H1 (cell line): Measurements from ENCODE around the gene OR11H7. TPM values are rescaled to one million over a fixed set of nuclear protein-coding genes. Genes with fewer than 3 reads are reported as not detected.

ENCODE experiments used
- CTCF ChIA-PET: fragments of 300-600 bp; sonication (Branson Sonifier 250); formaldehyde crosslinking; loops from one replicate; lab custom pipeline; 2021; ENCODE audit not compliant: partially characterized antibody; lab: Charles Lee
- POLR2A ChIA-PET: fragments of 300-600 bp; sonication (Branson Sonifier 250); formaldehyde crosslinking; loops from one replicate; lab custom pipeline; 2021; ENCODE audit warnings: inconsistent platforms; ENCODE audit not compliant: partially characterized antibody; lab: Charles Lee
- DNase-seq, 2 experiments: peaks; one replicate each; pipeline versions ENCODE4 v3.0.0 to v3.0.0-alpha.2; 2010 to 2022; ENCODE audit warnings: low spot score in 2 of 2, low read depth in 1 of 2, mixed read lengths in 1 of 2
- FAIRE-seq: peaks from 2 replicates; lab custom pipeline; 2011; peaks lifted over from hg19 to GRCh38; lab: Jason Lieb, UNC
- H2AFZ ChIP-seq: 2 replicates; pipeline ENCODE4 v1.8.1; 2012; ENCODE audit warnings: low read length, inconsistent platforms
- H2AK5ac ChIP-seq: 2 replicates; pipeline ENCODE4 v1.6.1; 2013; ENCODE audit warnings: low read depth, low read length
- H2BK120ac ChIP-seq: replicated peaks from 2 replicates; pipeline ENCODE3; 2013; ENCODE audit warnings: low read depth, low read length, inconsistent platforms
- H2BK12ac ChIP-seq: 2 replicates; pipeline ENCODE4 v1.6.1; 2013; ENCODE audit warnings: low read depth, low read length
- H2BK15ac ChIP-seq: 2 replicates; pipeline ENCODE4 v1.6.1; 2013; ENCODE audit warnings: low read length
- H2BK20ac ChIP-seq: 2 replicates; pipeline ENCODE4 v1.6.1; 2013; ENCODE audit warnings: low read length
- H2BK5ac ChIP-seq: 2 replicates; pipeline ENCODE4 v1.6.1; 2013; ENCODE audit warnings: low read depth, low read length
- H3K14ac ChIP-seq: 2 replicates; pipeline ENCODE4 v1.6.1; 2013; ENCODE audit warnings: inconsistent platforms; ENCODE audit not compliant: insufficient read length
- H3K18ac ChIP-seq: 2 replicates; pipeline ENCODE4 v1.6.1; 2013; ENCODE audit warnings: low read length; ENCODE audit errors: extremely low read depth
- H3K23ac ChIP-seq: 2 replicates; pipeline ENCODE4 v1.6.1; 2013; ENCODE audit warnings: inconsistent platforms; ENCODE audit not compliant: insufficient read length
- H3K23me2 ChIP-seq: 2 replicates; pipeline ENCODE4 v1.6.1; 2013; ENCODE audit warnings: low read depth, low read length
- H3K27ac ChIP-seq: 2 replicates; pipeline ENCODE4 v1.6.1; 2011; ENCODE audit warnings: low read depth, low read length, inconsistent platforms
- H3K27me3 ChIP-seq, 4 experiments: replicated peaks in 1 of 4; 1 replicate in 1 of 4; 2 replicates in 3 of 4; pipeline versions ENCODE4 v1.6.1 to v1.8.1; 2011 to 2013; ENCODE audit warnings: low read length in 3 of 4, mild to moderate bottlenecking in 3 of 4, inconsistent platforms in 2 of 4, mixed read lengths in 2 of 4, moderate library complexity in 1 of 4; ENCODE audit not compliant: control insufficient read depth in 3 of 4, insufficient read depth in 3 of 4; ENCODE audit errors: extremely low read depth in 1 of 4
- H3K36me3 ChIP-seq, 4 experiments: 2 replicates each; pipeline versions ENCODE4 v1.6.1 to v1.8.1; 2011 to 2013; ENCODE audit warnings: mild to moderate bottlenecking in 4 of 4, low read length in 3 of 4, moderate library complexity in 2 of 4, control low read depth in 1 of 4, inconsistent platforms in 1 of 4; ENCODE audit not compliant: insufficient read depth in 4 of 4, control insufficient read depth in 2 of 4
- H3K4ac ChIP-seq: replicated peaks from 2 replicates; pipeline ENCODE3; 2013; ENCODE audit warnings: low read length, low read depth, mixed read lengths, inconsistent platforms; ENCODE audit not compliant: insufficient read length
- H3K4me1 ChIP-seq, 4 experiments: replicated peaks in 1 of 4; 1 replicate in 1 of 4; 2 replicates in 3 of 4; pipeline versions ENCODE4 v1.6.1 to v1.8.1; 2011 to 2013; ENCODE audit warnings: low read length in 3 of 4, inconsistent platforms in 2 of 4, mixed read lengths in 1 of 4; ENCODE audit not compliant: insufficient read depth in 4 of 4, control insufficient read depth in 3 of 4
- H3K4me2 ChIP-seq, 2 experiments: 2 replicates each; pipeline versions ENCODE4 v1.6.1 to v1.8.1; 2011 to 2013; ENCODE audit warnings: low read depth in 2 of 2, low read length in 2 of 2, control low read depth in 1 of 2, inconsistent platforms in 1 of 2, mild to moderate bottlenecking in 1 of 2; ENCODE audit not compliant: insufficient read depth in 1 of 2
- H3K4me3 ChIP-seq, 4 experiments: fragments of 200-600, 300-600 bp in 1 of 4; sonication (generic), shearing (Covaris generic), sonication (Bioruptor Twin) in 1 of 4; 2 replicates each; pipeline versions ENCODE4 v1.5.1 to v1.8.1; 2011 to 2016; ENCODE audit warnings: low read length in 4 of 4, low read depth in 3 of 4, control low read depth in 2 of 4, inconsistent platforms in 2 of 4, mild to moderate bottlenecking in 2 of 4, mixed read lengths in 1 of 4, moderate library complexity in 1 of 4; ENCODE audit not compliant: insufficient read depth in 2 of 4; ENCODE audit errors: extremely low read depth in 1 of 4
- H3K56ac ChIP-seq: replicated peaks from 2 replicates; pipeline ENCODE3; 2013; ENCODE audit warnings: low read depth, mild to moderate bottlenecking, mixed read lengths, low read length, inconsistent platforms; ENCODE audit not compliant: insufficient read length
- H3K79me1 ChIP-seq: 2 replicates; pipeline ENCODE4 v1.6.1; 2013; ENCODE audit warnings: low read depth, low read length, control low read depth
- H3K79me2 ChIP-seq, 2 experiments: 2 replicates each; pipeline versions ENCODE4 v1.6.1 to v1.8.1; 2012 to 2013; ENCODE audit warnings: low read length in 2 of 2, mild to moderate bottlenecking in 2 of 2, inconsistent platforms in 1 of 2; ENCODE audit not compliant: insufficient read depth in 2 of 2, control insufficient read depth in 1 of 2
- H3K9ac ChIP-seq, 4 experiments: replicated peaks in 1 of 4; 1 replicate in 1 of 4; 2 replicates in 3 of 4; pipeline versions ENCODE4 v1.6.1 to v1.8.1; 2011 to 2013; ENCODE audit warnings: low read depth in 3 of 4, low read length in 3 of 4, control low read depth in 2 of 4, mild to moderate bottlenecking in 2 of 4, moderate library complexity in 2 of 4, inconsistent platforms in 1 of 4; ENCODE audit errors: extremely low read depth in 1 of 4
- H3K9me3 ChIP-seq, 2 experiments: 2 replicates each; pipeline versions ENCODE4 v1.6.1 to v1.8.1; 2012 to 2013; ENCODE audit warnings: mild to moderate bottlenecking in 2 of 2, moderate library complexity in 2 of 2, control low read depth in 1 of 2, inconsistent platforms in 1 of 2, low read depth in 1 of 2, low read length in 1 of 2, mixed read lengths in 1 of 2; ENCODE audit not compliant: insufficient read depth in 2 of 2
- H4K20me1 ChIP-seq, 2 experiments: replicated peaks in 1 of 2; 2 replicates each; pipeline versions ENCODE3 to v1.8.1; 2011 to 2013; ENCODE audit warnings: inconsistent platforms in 2 of 2, low read length in 2 of 2, mild to moderate bottlenecking in 1 of 2; ENCODE audit not compliant: insufficient read depth in 2 of 2, control insufficient read depth in 1 of 2
- H4K5ac ChIP-seq: 2 replicates; pipeline ENCODE4 v1.6.1; 2013; ENCODE audit warnings: low read length, low read depth, mixed read lengths, inconsistent platforms; ENCODE audit not compliant: insufficient read length
- H4K8ac ChIP-seq: 2 replicates; pipeline ENCODE4 v1.8.0; 2013; ENCODE audit warnings: mild to moderate bottlenecking, moderate library complexity, low read length, inconsistent platforms; ENCODE audit not compliant: insufficient read depth; ENCODE audit errors: extremely low read depth
- H4K91ac ChIP-seq: replicated peaks from 2 replicates; pipeline ENCODE3; 2013; ENCODE audit warnings: low read length, mixed read lengths, inconsistent platforms; ENCODE audit not compliant: insufficient read length
- ATF2 ChIP-seq: IDR thresholded peaks from 2 replicates; pipeline ENCODE4 v1.6.1; 2012; ENCODE audit warnings: low read length, inconsistent platforms
- CTCF ChIP-seq, 3 experiments: IDR thresholded peaks; 1 replicate in 2 of 3; 2 replicates in 1 of 3; pipeline versions ENCODE4 v1.5.1 to v1.6.1; 2011; ENCODE audit warnings: low read length in 3 of 3, mild to moderate bottlenecking in 3 of 3, inconsistent platforms in 2 of 3, low read depth in 1 of 3, moderate library complexity in 1 of 3; ENCODE audit not compliant: insufficient read depth in 1 of 3; ENCODE audit errors: control extremely low read depth in 1 of 3
- JUN ChIP-seq: IDR thresholded peaks from 2 replicates; pipeline ENCODE4 v1.6.1; 2011; ENCODE audit warnings: low read depth, mild to moderate bottlenecking, improper control_type of control experiment, low read length
- RNF2 ChIP-seq: fragments of 200-900, 300-1000 bp; sonication (generic); IDR thresholded peaks from 2 replicates; pipeline ENCODE4 v1.7.1; 2016; ENCODE audit warnings: borderline replicate concordance, low read depth, mild to moderate bottlenecking, antibody characterized with exemption, low read length; ENCODE audit not compliant: poor library complexity, severe bottlenecking; ENCODE audit errors: missing control alignments
- SAP30 ChIP-seq: fragments of 300-600 bp; sonication (generic); IDR thresholded peaks from 2 replicates; pipeline ENCODE4 v1.7.1; 2012; ENCODE audit warnings: low read length, moderate library complexity, mild to moderate bottlenecking, inconsistent platforms; ENCODE audit not compliant: insufficient read depth, insufficient replicate concordance
- SIRT6 ChIP-seq: IDR thresholded peaks from one replicate; pipeline ENCODE4 v1.7.1; 2012; ENCODE audit warnings: low read length, inconsistent platforms
- SP4 ChIP-seq: IDR thresholded peaks from 2 replicates; pipeline ENCODE4 v1.6.1; 2012; ENCODE audit warnings: low read length, inconsistent platforms
- TEAD4 ChIP-seq: IDR thresholded peaks from 2 replicates; pipeline ENCODE4 v1.6.1; 2012; ENCODE audit warnings: low read depth, low read length, inconsistent platforms, mixed read lengths
- WGBS, 2 experiments: shearing (Covaris generic) in 1 of 2; methylation state at CpG; one replicate each; pipeline versions ENCODE4 v1.1.6 to v1.1.7; 2013 to 2015; ENCODE audit warnings: low lambda C conversion rate in 2 of 2, mixed read lengths in 2 of 2, inconsistent platforms in 1 of 2, low coverage in 1 of 2, missing lambda C conversion rate in 1 of 2; ENCODE audit not compliant: insufficient replicate concordance in 2 of 2, insufficient coverage in 1 of 2, insufficient read length in 1 of 2; ENCODE audit errors: extremely low coverage in 1 of 2, missing lambda C conversion rate in 1 of 2; 5-methylcytosine and 5-hydroxymethylcytosine counted together
- polyA plus RNA-seq, 7 experiments: library from polyadenylated mRNA; depleted of rRNA in 3 of 7; stranded (reverse) in 5 of 7; unstranded in 2 of 7; fragments of >200 nt in 5 of 7; fragments of 200-250 nt in 2 of 7; gene quantifications; 1 replicate in 5 of 7; 2 replicates in 1 of 7; 4 replicates in 1 of 7; pipeline versions ENCODE4 v1.2.1 to v1.2.3, GENCODE V29; 2011 to 2013; ENCODE audit warnings: missing spikeins in 2 of 7, mixed read lengths in 2 of 7
- total RNA-seq: library from RNA; stranded (reverse); fragmentation: NEBNext Ultra II Directional; extraction: Animal tissue kit (Norgen Biotek cat#: 25700); gene quantifications from 2 replicates; pipeline ENCODE4 v1.2.1, GENCODE V29; 2021

OR11H7 gene
- total and polyA plus RNA-seq, 2 of the 8 experiments (the other 6 are each of a cell fraction or from before 2014, with no cell fraction given): not detected

DNA sequence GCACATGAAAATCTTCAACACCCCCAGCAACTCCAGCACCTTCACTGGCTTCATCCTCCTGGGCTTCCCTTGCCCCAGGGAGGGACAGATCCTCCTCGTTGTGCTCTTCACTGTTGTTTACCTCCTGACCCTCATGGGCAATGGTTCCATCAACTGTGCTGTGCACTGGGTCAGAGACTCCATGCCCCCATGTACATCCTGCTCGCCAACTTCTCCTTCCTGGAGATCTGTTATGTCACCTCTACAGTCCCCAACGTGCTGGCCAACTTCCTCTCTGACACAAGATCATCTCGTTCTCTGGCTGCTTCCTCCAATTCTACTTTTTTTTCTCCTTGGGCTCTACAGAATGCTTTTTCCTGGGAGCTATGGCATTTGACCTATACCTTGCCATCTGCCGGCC is 49.6 kb upstream of the OR11H7 start:
- no peak overlapping the region for H2BK20ac ChIP-seq
- H2BK15ac ChIP-seq: no peak overlapping the region
- CTCF ChIA-PET: no interaction called here
- POLR2A ChIA-PET: no interaction called here
- H3K9ac ChIP-seq: no peak overlapping the region
- H3K27me3 ChIP-seq: no peaks in the 10 kb centered on the region
- H3K9me3 ChIP-seq: peaks cover 62 to 64% of the 10 kb centered on the region in 2 experiments
- H2BK12ac ChIP-seq: no peak overlapping the region
- TF ChIP-seq ATF2 (no peak), JUN (no peak), RNF2 (no peak), SAP30 (no peak), SIRT6 (no peak), SP4 (no peak), TEAD4 (no peak), CTCF (IDR thresholded peaks at IDR 0.05; ENCODE audit: control extremely low read depth in 1 of 3, insufficient read depth in 1 of 3, low read depth in 1 of 3, low read length in 3 of 3) (no peak)
- H3K27ac ChIP-seq: no peak overlapping the region
- H4K20me1 ChIP-seq: no peaks in the 10 kb centered on the region
- no peak overlapping the region for H3K56ac ChIP-seq
- H4K8ac ChIP-seq: no peak overlapping the region
- no peaks in the 10 kb centered on the region for H3K79me1 ChIP-seq
- no peak overlapping the region for H2AK5ac ChIP-seq
- no peak overlapping the region for H3K14ac ChIP-seq
- H3K36me3 ChIP-seq: no peaks in the 10 kb centered on the region
- no peak overlapping the region for H4K5ac ChIP-seq
- H3K79me2 ChIP-seq: no peaks in the 10 kb centered on the region
- peaks cover 2% of the 10 kb centered on the region; the same call in 1 of the 2 replicates for H3K23me2 ChIP-seq
- no peak overlapping the region for H3K18ac ChIP-seq
- H2BK5ac ChIP-seq: no peak overlapping the region
- no peak overlapping the region for H3K4me3 ChIP-seq
- no peak overlapping the region for H3K4ac ChIP-seq
- no peak overlapping the region for H4K91ac ChIP-seq
- 66% methylated on average over 5 of the region's 5 CpGs; no CpG with 5 or more reads in 1 of the 2 experiments for WGBS, 2 experiments
- FAIRE-seq: no peak
- no peak overlapping the region for H2BK120ac ChIP-seq
- H2AFZ ChIP-seq: no peak overlapping the region
- H3K4me2 ChIP-seq: no peak overlapping the region
- no peaks in the 10 kb centered on the region for H3K4me1 ChIP-seq
- H3K23ac ChIP-seq: no peak overlapping the region
- no peak for DNase-seq
